Measurements from ENCODE around the gene GMDS.

GMDS gene

GRCh38 chr6:2129182-2129621, 116.2 kb downstream of the GMDS start:
- DNase-seq, result no peak

GRCh38 chr6:2127484-2127911, 117.9 kb downstream of the GMDS start:
- DNase-seq, result peak; percentile 10

- no peak for DNase-seq
Measured at GRCh38 chr6:2126351-2126750, 119.1 kb downstream of the GMDS start.

GRCh38 chr6:2125158-2125557, 120.2 kb downstream of the GMDS start:
- DNase-seq, result no peak

GRCh38 chr6:2124260-2124709, 121.1 kb downstream of the GMDS start:
- DNase-seq, result no peak

- no peak for DNase-seq
Measured at GRCh38 chr6:2120912-2121311, 124.5 kb downstream of the GMDS start.

- no peak for DNase-seq
Measured at GRCh38 chr6:2119275-2119674, 126.1 kb downstream of the GMDS start.

- DNase-seq, result no peak
Measured at GRCh38 chr6:2118136-2118535, 127.3 kb downstream of the GMDS start.

GRCh38 chr6:2117447-2117846, 128.0 kb downstream of the GMDS start:
- DNase-seq, result no peak

- DNase-seq, result no peak
Measured at GRCh38 chr6:2116496-2116895, 128.9 kb downstream of the GMDS start.

- DNase-seq, result no peak
Measured at GRCh38 chr6:2114100-2114499, 131.3 kb downstream of the GMDS start.

GRCh38 chr6:2111162-2111677, 134.2 kb downstream of the GMDS start:
- DNase-seq, result no peak

GRCh38 chr6:2110504-2110903, 134.9 kb downstream of the GMDS start:
- DNase-seq, result no peak

- no peak for DNase-seq
Measured at GRCh38 chr6:2109796-2110195, 135.6 kb downstream of the GMDS start.

- DNase-seq, result no peak
Measured at GRCh38 chr6:2108700-2109306, 136.6 kb downstream of the GMDS start.

GRCh38 chr6:2104524-2104880, 140.9 kb downstream of the GMDS start:
- no peak for DNase-seq

GRCh38 chr6:2103765-2104523, 141.5 kb downstream of the GMDS start:
- DNase-seq, result no peak

- DNase-seq, result no peak
Measured at GRCh38 chr6:2102966-2103365, 142.4 kb downstream of the GMDS start.

GRCh38 chr6:2102316-2102883, 143.0 kb downstream of the GMDS start:
- DNase-seq, result no peak

- DNase-seq, result no peak
Measured at GRCh38 chr6:2101213-2101612, 144.2 kb downstream of the GMDS start.

GRCh38 chr6:2099870-2100269, 145.5 kb downstream of the GMDS start:
- DNase-seq, result no peak

- DNase-seq, result no peak
Measured at GRCh38 chr6:2097464-2097863, 147.9 kb downstream of the GMDS start.

GRCh38 chr6:2094642-2095041, 150.8 kb downstream of the GMDS start:
- no peak for DNase-seq

- no peak for DNase-seq
Measured at GRCh38 chr6:2086326-2086965, 159.0 kb downstream of the GMDS start.
